Measurements from ENCODE around the gene DOCK1.

GRCh38 chr10:127024685-127025435 is 119.6 kb downstream of the DOCK1 start:
- TF ChIP-seq CTCF (IDR thresholded peaks at IDR 0.05) (no peak), EZH2phosphoT487 (IDR thresholded peaks at IDR 0.05) (no peak), EZH2 (IDR thresholded peaks at IDR 0.05) (no peak)
